Keratinocyte (primary cell): Measurements from ENCODE around the gene RPN1. TPM values are rescaled to one million over a fixed set of nuclear protein-coding genes. Genes with fewer than 3 reads are reported as not detected.
A peak's percentile ranks its signal among the peaks of the same experiment; 100 is the strongest.
"Not testable (repeated sequence)": the region's sequence is repeated elsewhere in the genome, so short reads cannot be mapped to it uniquely, and the experiment has no call there.

Experiments used
- DNase-seq: peaks from one replicate; pipeline ENCODE4 v3.0.0-alpha.2; 2011; ENCODE audit warnings: low read depth, missing footprints, low spot score
- FAIRE-seq: peaks from 2 replicates; lab custom pipeline; 2011; peaks lifted over from hg19 to GRCh38; lab: Jason Lieb, UNC
- H2AFZ ChIP-seq: 2 replicates; pipeline ENCODE4 v1.6.0; 2012; ENCODE audit warnings: low read length, control low read depth, inconsistent platforms; ENCODE audit not compliant: control insufficient read depth
- H3K27ac ChIP-seq: 2 replicates; pipeline ENCODE4 v1.5.1; 2011; ENCODE audit warnings: low read length; ENCODE audit not compliant: control insufficient read depth, insufficient read depth
- H3K27me3 ChIP-seq: 3 replicates; pipeline ENCODE4 v1.6.0; 2011; ENCODE audit warnings: low read length; ENCODE audit not compliant: control insufficient read depth, insufficient read depth; ENCODE audit errors: extremely low read depth
- H3K36me3 ChIP-seq, 2 experiments: 2 replicates in 1 of 2; 3 replicates in 1 of 2; pipeline ENCODE4 v1.5.1; 2011; ENCODE audit warnings: low read length in 2 of 2, mild to moderate bottlenecking in 1 of 2; ENCODE audit not compliant: control insufficient read depth in 2 of 2, insufficient read depth in 2 of 2; ENCODE audit errors: extremely low read depth in 1 of 2
- H3K4me1 ChIP-seq: 3 replicates; pipeline ENCODE4 v1.5.1; 2011; ENCODE audit warnings: low read length; ENCODE audit not compliant: control insufficient read depth, insufficient read depth; ENCODE audit errors: extremely low read depth
- H3K4me2 ChIP-seq: 3 replicates; pipeline ENCODE4 v1.6.0; 2011; ENCODE audit warnings: low read depth, low read length; ENCODE audit not compliant: control insufficient read depth, insufficient read depth; ENCODE audit errors: extremely low read depth
- H3K4me3 ChIP-seq, 3 experiments: fragments of 200-600 bp in 1 of 3; sonication (generic) in 1 of 3; 2 replicates in 2 of 3; 3 replicates in 1 of 3; pipeline ENCODE4 v1.5.1; 2011 to 2016; ENCODE audit warnings: low read length in 3 of 3, mild to moderate bottlenecking in 3 of 3, control low read depth in 2 of 3, inconsistent platforms in 1 of 3, low read depth in 1 of 3, mixed read lengths in 1 of 3, mixed run types in 1 of 3, moderate library complexity in 1 of 3; ENCODE audit not compliant: control insufficient read depth in 2 of 3, insufficient read depth in 2 of 3; ENCODE audit errors: extremely low read depth in 1 of 3
- H3K79me2 ChIP-seq: 2 replicates; pipeline ENCODE4 v1.6.0; 2012; ENCODE audit warnings: low read length; ENCODE audit not compliant: control insufficient read depth, insufficient read depth
- H3K9ac ChIP-seq: 3 replicates; pipeline ENCODE4 v1.6.0; 2011; ENCODE audit warnings: low read length; ENCODE audit not compliant: control insufficient read depth, insufficient read depth; ENCODE audit errors: extremely low read depth
- H3K9me1 ChIP-seq: 3 replicates; pipeline ENCODE4 v1.6.0; 2011; ENCODE audit warnings: low read length; ENCODE audit not compliant: control insufficient read depth, insufficient read depth; ENCODE audit errors: extremely low read depth
- H3K9me3 ChIP-seq: 2 replicates; pipeline ENCODE4 v1.5.1; 2012; ENCODE audit warnings: low read depth, low read length; ENCODE audit not compliant: control insufficient read depth
- H4K20me1 ChIP-seq: 3 replicates; pipeline ENCODE4 v1.6.0; 2011; ENCODE audit warnings: low read length; ENCODE audit not compliant: control insufficient read depth, insufficient read depth; ENCODE audit errors: extremely low read depth
- CTCF ChIP-seq, 3 experiments: IDR thresholded peaks in 1 of 3; conservative IDR thresholded peaks in 1 of 3; optimal IDR thresholded peaks in 1 of 3; 2 replicates in 2 of 3; 3 replicates in 1 of 3; pipeline versions ENCODE3 to v1.5.1; 2011; ENCODE audit warnings: low read length in 3 of 3, mild to moderate bottlenecking in 3 of 3, moderate library complexity in 2 of 3, control low read depth in 1 of 3, inconsistent platforms in 1 of 3; ENCODE audit not compliant: insufficient read depth in 2 of 3; ENCODE audit errors: extremely low read depth in 1 of 3
- EZH2 ChIP-seq: IDR thresholded peaks from one replicate; pipeline ENCODE4 v1.6.1; 2012; ENCODE audit warnings: inconsistent platforms, mild to moderate bottlenecking, low read length, moderate library complexity
- dilution Hi-C: fragments of 300-500 bp; cut with MboI; formaldehyde crosslinking; loops from one replicate; pipeline ENCODE4 v1.7.0; 2020; ENCODE audit warnings: low sequenced_read_pairs; ENCODE audit not compliant: extremely low pct_ligation_motif_present
- polyA plus RNA-seq, 5 experiments: library from polyadenylated mRNA; depleted of rRNA in 3 of 5; stranded (reverse) in 3 of 5; stranded (forward) in 1 of 5; unstranded in 1 of 5; fragments of >200 nt; gene quantifications; 1 replicate in 1 of 5; 2 replicates in 3 of 5; 3 replicates in 1 of 5; pipeline versions ENCODE4 v1.2.1 to v1.2.3, GENCODE V29; 2011 to 2012; ENCODE audit warnings: missing spikeins in 2 of 5, low read depth in 1 of 5, low replicate concordance in 1 of 5

The RPN1 gene
- polyA plus RNA-seq, 1 donor (not counting 4 experiments of a cell fraction or from before 2014, with no cell fraction given), result 350 TPM

GRCh38 chr3:128591738-128592426 lies 58.7 kb downstream of the RPN1 start:
- DNase-seq, result no peak
- no peak for FAIRE-seq
- Histone ChIP-seq H3K4me3 (no peak overlapping the region), H3K4me2 (no peak overlapping the region), H3K4me1 (no peaks in the 10 kb centered on the region), H3K79me2 (no peaks in the 10 kb centered on the region), H3K9ac (no peak overlapping the region), H3K27ac (no peak overlapping the region), H3K9me1 (no peaks in the 10 kb centered on the region), H3K27me3 (no peaks in the 10 kb centered on the region), H3K9me3 (no peaks in the 10 kb centered on the region), H2AFZ (no peak overlapping the region), H4K20me1 (no peaks in the 10 kb centered on the region), H3K36me3 (no peaks in the 10 kb centered on the region)
- TF ChIP-seq CTCF (optimal IDR thresholded peaks at IDR 0.05 in 1 of 3, IDR thresholded peaks at IDR 0.05 in 1 of 3, conservative IDR thresholded peaks at IDR 0.05 in 1 of 3; ENCODE audit: extremely low read depth in 1 of 3, insufficient read depth in 2 of 3, low read length in 3 of 3) (no peak), EZH2 (no peak)
- dilution Hi-C loops, result no loop called here

- Histone ChIP-seq H2AFZ (no peak overlapping the region), H3K27ac (no peak overlapping the region), H3K36me3 (no peaks in the 10 kb centered on the region), H3K79me2 (no peaks in the 10 kb centered on the region), H3K9me3 (no peaks in the 10 kb centered on the region), H4K20me1 (no peaks in the 10 kb centered on the region), H3K4me1 (no peaks in the 10 kb centered on the region), H3K4me3 (no peak overlapping the region), H3K4me2 (no peak overlapping the region), H3K27me3 (no peaks in the 10 kb centered on the region), H3K9ac (no peak overlapping the region), H3K9me1 (no peaks in the 10 kb centered on the region)
- peak in 1 of 3 experiments; percentile 32 for TF ChIP-seq CTCF (optimal IDR thresholded peaks at IDR 0.05 in 1 of 3, IDR thresholded peaks at IDR 0.05 in 1 of 3, conservative IDR thresholded peaks at IDR 0.05 in 1 of 3; ENCODE audit: extremely low read depth in 1 of 3, insufficient read depth in 2 of 3, low read length in 3 of 3)
- TF ChIP-seq EZH2, result no peak
- no peak for DNase-seq
- dilution Hi-C loops, result no loop called here
- FAIRE-seq, result no peak
These were observed 59.7 kb downstream of the RPN1 start for GRCh38 chr3:128590948-128591347.

- H3K4me1 ChIP-seq, H3K9me3 ChIP-seq, H3K79me2 ChIP-seq, H2AFZ ChIP-seq, H3K9ac ChIP-seq, H4K20me1 ChIP-seq, H3K27ac ChIP-seq, dilution Hi-C loops, H3K4me2 ChIP-seq, FAIRE-seq, H3K27me3 ChIP-seq, H3K9me1 ChIP-seq, H3K36me3 ChIP-seq, H3K4me3 ChIP-seq, DNase-seq: not testable (repeated sequence)
These were observed 60.6 kb downstream of the RPN1 start for GRCh38 chr3:128589985-128590384.
